Fibroblast of peridontal ligament (primary cell): Measurements from ENCODE around the gene ABCC10.
"Not testable (repeated sequence)": the region's sequence is repeated elsewhere in the genome, so short reads cannot be mapped to it uniquely, and the experiment has no call there.

Experiments
- DNase-seq: peaks from one replicate; pipeline ENCODE4 v3.0.0-alpha.2; 2010; ENCODE audit errors: extremely low read depth

The ABCC10 gene

DNA sequence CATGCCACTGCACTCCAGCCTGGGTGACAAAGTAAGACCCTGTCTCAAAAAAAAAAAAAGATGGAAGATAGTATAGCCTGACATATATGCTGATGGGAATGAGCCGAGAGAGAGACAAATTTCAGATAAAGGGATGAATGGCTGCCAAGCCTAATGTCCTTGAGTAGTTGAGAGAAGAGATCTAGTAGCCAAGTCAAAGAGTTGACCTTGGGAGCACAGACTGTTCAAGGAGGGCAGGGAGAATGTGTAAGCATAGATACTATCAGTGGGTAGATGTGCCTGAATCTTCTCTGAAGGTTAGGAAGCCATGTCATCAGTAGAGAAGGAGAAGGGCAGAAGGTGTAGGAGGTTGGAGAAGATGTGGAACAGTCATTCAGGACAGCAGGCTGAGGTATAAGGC, 20.0 kb upstream of the ABCC10 start:
- no peak for DNase-seq

DNA sequence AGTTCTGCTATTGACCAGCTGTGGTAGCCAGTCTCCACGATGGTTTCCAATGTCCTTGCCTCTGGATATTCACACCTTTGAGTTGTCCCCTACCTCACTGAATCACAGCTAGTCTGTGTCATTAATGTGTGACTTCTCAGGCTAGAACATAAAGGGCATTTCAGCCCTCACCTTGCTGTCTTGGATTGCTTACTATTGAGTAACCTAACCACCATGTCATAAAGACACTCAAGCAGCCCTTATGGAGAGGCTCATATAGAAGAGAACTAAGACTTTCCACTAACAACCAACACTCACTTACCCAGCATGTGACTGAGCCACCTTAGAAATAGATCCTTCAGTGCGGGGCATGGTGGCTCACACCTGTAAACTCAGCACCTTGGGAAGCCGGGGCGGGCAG, 19.1 kb upstream of the ABCC10 start:
- no peak for DNase-seq

DNA sequence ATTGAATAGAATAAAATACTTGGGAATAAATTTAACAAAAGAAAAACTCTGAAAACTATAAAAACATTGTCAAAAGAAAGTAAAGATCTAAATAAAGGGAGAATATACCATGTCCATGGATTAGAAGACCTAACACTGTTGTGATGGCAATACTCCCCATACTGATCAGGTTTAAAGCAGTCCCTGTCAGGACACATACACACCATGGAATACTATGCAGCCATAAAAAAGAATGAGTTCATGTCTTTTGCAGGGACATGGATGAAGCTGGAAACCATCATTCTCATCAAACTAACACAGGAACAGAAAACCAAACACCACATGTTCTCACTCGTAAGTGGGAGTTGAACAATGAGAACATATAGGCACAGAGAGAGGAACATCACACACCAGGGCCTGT, 16.6 kb upstream of the ABCC10 start:
- not testable (repeated sequence) for DNase-seq

DNA sequence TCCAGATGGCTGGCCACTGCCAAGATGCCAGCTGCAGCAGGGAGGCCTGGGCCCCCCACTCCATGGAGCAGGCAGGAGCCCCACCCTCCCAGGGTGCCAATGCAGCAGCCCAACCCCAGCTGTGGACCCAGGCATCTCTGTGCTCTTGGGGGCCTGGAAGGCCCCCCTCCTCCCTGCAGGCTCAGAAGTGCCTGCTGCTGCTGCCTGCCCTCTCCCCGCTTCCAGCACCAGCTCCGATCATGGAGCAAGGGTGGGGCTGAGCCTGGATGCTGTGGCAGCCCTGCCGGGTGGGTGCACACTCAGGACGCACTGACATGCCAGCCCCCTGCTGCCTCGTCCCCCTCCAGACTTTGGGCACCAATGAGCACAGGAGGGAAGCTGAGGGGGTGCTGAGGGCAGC, 14.8 kb upstream of the ABCC10 start:
- no peak for DNase-seq

DNA sequence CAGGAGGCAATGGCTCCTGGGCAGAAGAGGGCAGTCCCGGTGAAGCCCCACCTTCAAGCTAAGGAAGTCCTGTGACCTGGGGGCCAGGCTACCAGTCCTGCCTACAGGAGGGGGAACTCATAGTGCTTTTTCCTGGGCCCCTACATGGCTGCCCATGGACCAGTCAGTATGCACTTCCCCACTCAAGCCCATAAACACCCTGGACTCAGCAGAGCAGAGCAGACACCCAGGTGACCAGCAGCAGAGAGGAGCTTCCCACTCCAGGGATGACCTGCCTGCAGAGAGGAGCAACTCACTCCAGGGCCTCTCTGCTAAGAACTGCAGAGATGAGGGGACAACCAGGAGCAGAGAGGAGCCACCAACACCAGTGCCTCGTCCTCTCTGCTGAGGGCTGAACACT, 14.3 kb upstream of the ABCC10 start:
- no peak for DNase-seq

DNA sequence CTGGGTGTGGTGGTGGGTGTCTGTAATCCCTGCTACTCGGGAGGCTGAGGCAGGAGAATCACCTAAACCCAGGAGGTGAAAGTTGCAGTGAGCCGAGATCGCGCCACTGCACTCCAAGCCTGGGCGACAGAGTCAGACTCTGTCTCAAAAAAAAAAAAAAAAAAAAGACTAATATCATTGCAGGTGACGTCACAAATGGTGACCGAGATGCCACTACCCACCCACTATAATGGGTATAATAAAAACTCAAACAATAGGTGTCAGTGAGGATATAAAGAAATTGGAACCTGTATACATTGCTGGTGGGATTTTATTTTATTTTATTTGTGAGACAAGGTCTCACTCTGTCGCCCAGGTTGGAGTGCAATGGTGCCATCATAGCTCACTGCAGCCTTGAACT, 12.1 kb upstream of the ABCC10 start:
- DNase-seq: not testable (repeated sequence)

DNA sequence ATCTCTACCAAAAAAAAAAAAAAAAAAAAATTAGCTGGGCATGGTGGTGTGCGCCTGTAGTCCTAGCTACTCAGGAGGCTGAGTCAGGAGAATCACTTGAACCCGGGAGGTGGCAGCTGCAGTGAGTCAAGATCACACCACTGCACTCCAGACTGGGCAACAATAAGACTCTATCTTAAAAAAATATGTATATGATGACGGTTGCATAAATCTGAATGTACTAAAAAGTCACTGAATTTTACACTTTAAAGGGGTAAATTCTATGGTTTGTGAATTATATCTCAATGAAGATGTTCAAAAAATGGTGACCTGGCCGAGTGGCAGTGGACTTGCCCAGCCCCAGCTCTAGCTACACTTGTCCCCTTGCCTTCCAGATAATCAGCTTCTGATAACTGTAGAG, 10.4 kb upstream of the ABCC10 start:
- no peak for DNase-seq

DNA sequence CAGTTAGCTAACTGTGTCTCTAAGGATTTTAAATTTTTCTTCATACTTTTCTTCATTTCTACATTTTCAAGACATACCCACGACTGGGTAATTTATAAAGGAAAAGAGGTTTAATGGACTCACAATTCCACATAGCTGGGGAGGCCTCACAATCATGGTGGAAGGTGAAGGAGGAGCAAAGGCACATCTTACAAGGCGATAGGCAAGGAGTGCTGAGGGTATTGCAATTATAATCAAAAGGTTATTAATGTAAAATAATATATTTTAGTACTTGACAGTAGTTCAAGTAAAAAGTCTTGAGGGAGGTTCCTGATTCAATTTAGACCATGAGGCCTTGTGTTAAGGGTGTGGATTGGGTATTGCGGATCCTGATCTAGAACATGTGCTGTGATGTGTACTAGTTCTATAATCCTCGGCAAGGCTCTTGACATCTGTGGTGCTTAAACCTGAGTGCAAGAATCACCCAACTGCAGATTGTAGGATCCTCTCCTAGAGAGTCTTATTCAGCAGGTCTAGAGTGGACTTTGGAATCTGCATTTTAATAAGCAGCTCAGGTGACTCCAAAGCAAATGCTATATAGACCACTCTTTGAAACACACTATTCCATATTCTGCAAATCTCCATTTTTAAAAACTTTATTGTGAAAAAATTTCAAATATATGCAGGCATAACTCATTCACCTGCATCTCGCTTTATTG, 7.2 kb upstream of the ABCC10 start:
- DNase-seq: no peak

DNA sequence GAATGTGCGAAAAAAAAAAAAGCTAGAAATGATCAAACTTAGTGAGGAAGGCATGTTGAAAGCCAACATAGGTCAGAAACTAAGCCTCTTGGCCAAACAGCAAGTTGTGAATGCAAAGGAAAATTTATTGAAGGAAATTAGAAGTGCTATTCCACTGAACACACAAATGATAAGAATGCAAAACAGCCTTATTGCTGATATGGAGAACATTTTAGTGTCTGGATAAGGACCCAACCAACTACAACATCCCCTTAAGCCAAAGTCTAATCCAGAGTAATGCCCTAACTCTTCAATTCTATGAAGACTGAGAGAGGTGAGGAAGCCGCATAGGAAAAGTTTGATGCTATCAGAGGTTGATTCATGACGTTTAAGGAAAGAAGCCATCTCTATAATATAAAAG, 5.5 kb upstream of the ABCC10 start:
- no peak for DNase-seq

DNA sequence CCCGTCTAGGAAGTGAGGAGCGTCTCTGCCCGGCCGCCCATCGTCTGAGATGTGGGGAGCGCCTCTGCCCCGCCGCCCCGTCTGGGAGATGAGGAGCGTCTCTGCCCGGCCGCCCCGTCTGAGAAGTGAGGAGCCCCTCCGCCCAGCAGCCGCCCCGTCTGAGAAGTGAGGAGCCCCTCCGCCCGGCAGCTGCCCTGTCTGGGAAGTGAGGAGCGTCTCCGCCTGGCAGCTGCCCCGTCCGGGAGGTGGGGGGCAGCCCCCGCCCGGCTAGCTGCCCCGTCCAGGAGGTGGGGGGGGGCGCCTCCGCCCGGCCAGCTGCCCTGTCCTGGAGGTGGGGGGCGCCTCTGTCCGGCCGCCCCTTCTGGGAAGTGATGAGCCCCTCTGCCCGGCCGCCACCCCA, 2.3 kb upstream of the ABCC10 start:
- DNase-seq: not testable (repeated sequence)

DNA sequence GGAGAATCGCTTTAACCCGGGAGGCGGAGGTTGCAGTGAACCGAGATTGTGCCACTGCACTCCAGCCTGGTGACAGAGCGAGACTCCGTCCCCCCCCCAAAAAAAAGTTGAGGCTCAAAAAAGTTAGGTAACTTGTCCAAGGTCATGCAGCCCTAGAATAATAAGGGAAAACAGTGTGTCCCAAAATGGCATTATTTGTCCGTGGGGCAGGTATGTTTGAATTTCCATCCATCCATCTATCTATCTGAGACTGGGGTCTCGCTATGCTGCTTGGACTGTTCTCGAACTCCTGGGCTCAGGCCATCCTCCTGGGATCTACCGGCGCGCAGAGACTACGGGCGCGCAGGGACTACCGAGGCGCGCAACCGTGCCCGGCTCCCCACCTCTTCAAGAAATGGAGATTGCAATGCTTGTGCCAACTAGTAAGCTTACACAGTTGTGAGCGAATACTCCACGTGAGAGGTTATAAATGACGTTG, 374 bp upstream of the ABCC10 start:
- no peak for DNase-seq

DNA sequence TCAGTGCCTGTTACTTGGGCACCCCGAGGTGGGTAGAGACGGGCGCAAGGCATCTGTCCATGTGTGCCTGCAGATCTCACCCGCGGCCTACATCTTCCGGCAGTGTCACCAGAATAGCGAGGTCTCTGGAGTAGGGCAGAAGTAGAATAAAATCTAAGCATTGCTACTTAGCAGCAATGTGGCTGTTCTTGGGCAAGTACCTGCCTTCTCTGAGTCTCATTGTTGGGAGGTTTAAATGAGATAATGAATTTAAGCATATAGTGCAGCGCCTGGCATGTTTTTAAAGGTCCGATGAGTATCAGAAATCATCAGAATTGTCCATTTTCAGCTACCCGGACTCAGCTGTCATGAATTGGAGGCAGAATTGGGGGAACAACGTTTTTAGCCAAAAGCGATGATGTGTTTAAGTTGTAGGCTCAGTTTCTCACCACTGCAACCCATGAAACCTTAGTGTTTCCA, 800 bp downstream of the ABCC10 start:
- no peak for DNase-seq

DNA sequence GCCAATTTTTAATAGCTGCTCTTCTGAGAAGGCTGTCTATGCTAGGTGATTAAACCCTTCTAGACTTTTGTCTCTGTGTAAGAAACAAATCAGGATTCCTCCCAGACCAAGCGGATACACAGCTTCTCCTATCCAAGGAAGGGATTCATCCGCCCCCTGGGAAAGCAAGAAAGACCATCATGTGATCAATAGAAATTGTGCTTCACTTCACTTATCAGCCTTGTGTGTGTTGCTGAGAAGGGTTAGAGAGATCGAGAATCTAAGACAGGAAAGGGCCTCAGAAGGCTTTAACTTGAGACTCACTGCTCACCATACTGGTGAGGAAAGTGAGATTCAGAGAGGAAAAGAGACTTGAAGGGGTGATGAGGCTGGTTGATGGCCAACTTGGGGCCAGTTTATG, 1.5 kb downstream of the ABCC10 start:
- peak; percentile 15 for DNase-seq

DNA sequence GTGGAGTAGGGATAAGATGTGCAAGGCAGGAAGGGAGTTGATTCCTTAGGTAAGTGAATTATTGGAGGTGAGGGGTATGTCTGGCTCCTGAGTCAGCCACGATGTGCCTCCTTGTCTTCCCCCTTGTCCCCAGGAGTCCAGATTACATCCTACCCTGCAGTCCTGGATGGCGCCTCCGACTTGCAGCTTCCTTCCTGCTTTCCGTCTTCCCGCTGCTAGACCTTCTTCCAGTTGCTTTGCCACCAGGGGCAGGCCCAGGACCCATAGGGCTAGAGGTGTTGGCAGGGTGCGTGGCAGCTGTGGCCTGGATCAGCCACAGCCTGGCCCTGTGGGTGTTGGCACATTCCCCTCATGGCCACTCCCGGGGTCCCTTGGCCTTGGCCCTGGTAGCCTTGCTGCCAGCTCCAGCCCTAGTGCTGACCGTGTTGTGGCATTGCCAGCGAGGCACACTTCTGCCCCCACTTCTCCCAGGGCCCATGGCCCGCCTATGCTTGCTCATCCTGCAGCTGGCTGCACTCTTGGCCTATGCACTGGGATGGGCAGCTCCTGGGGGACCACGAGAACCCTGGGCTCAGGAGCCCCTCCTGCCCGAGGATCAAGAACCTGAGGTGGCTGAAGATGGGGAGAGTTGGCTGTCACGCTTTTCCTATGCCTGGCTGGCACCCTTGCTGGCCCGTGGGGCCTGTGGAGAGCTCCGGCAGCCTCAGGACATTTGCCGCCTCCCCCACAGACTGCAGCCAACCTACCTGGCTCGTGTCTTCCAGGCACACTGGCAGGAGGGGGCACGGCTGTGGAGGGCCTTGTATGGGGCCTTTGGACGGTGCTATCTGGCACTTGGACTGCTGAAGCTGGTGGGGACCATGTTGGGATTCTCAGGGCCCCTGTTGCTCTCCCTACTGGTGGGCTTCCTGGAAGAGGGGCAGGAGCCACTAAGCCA, 4.9 kb downstream of the ABCC10 start:
- DNase-seq: no peak

DNA sequence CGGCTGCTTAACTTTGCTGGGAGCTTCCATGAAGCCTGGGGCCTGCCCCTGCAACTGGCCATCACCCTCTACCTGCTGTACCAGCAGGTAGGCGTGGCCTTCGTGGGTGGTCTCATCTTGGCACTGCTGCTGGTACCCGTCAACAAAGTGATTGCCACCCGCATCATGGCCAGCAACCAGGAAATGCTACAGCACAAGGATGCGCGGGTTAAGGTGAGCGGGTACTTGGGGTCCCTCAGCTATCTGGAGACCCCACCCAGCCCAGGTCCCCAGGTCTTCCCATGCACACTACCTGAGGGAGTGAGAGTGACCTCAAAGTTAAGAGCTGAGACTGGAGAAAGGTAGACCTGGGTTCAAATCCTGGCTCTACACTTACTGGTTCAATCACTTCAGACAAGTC, 5.8 kb downstream of the ABCC10 start:
- DNase-seq: no peak

DNA sequence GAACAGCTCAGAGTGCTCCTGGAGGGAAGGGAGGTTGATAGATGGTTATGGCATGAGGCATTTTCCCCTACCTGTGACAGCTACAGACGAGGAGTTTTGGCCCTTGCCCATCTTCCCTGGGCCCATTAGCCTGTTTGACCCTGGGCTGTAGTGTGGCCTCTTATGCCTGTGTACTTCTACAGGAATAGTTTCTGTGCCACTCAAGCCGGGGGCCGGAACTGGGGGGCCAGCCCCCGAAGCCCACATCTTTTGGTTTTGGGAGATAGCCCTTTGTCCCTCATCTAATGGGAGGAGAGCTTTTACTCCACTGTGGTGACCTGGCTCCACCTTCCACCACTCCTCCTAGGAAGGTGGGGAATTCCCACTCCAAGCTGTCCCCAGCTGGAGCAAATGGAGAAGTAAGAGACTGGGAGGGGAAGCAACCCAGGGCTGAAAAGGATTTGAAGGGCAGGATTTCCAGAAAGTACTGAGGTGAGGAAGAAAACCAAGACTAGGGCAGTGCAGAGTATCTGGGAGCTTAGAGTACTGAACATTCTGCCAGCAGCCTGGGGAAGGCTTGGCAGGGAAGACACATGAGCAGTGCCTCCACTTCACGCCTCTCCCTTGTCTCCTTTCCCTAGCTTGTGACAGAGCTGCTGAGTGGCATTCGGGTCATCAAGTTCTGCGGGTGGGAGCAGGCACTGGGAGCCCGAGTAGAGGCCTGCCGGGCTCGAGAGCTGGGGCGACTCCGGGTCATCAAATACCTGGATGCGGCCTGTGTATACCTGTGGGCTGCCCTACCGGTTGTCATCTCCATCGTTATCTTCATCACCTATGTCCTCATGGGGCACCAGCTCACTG, 6.9 kb downstream of the ABCC10 start:
- no peak for DNase-seq

DNA sequence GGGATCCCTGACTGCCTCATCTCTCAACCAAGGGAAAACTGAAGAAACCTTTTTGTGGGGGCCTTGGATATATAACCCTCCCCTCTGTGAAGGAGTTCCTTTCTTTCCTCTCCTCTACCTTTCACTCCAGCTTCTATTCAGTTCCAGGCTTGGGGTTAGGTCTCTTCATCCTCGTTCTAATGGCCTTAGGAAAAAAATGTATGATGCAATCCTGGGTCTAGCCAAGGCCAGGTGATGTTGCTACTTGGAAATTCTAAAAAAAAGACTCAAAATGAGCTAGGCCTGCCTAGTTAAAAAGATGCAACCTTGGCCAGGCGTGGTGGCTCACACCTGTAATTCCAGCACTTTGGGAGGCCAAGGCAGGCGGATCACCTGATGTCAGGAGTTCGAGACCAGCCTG, 7.6 kb downstream of the ABCC10 start:
- no peak for DNase-seq

DNA sequence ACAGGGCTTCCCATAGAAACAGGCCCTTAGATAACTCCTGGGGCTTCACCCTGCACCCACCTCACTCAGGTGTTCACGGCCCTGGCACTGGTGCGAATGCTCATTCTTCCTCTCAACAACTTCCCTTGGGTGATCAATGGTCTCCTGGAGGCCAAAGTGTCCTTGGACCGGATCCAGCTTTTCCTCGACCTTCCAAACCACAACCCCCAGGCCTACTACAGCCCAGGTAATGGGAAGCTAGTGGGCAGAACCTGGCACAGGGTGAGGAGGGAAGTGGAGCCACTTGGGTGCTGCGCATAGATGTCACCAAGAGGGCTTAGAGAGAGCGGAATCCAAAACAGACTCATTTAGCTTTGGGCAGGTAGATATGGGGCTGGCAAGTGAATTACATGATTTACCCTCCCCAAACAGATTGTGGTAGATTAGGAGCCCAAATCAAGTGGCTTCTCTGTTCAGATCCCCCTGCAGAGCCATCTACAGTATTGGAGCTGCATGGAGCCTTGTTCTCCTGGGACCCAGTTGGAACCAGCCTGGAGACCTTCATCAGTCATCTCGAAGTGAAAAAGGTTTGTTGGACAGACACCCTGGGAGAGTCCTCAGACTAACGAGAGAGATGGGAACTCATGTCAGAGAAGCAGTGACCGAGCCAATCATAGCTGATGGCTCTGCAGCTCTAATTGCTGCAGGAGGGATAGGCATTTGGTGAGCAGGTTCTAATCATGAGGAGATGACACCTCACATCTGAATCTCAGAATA, 8.5 kb downstream of the ABCC10 start:
- no peak for DNase-seq

DNA sequence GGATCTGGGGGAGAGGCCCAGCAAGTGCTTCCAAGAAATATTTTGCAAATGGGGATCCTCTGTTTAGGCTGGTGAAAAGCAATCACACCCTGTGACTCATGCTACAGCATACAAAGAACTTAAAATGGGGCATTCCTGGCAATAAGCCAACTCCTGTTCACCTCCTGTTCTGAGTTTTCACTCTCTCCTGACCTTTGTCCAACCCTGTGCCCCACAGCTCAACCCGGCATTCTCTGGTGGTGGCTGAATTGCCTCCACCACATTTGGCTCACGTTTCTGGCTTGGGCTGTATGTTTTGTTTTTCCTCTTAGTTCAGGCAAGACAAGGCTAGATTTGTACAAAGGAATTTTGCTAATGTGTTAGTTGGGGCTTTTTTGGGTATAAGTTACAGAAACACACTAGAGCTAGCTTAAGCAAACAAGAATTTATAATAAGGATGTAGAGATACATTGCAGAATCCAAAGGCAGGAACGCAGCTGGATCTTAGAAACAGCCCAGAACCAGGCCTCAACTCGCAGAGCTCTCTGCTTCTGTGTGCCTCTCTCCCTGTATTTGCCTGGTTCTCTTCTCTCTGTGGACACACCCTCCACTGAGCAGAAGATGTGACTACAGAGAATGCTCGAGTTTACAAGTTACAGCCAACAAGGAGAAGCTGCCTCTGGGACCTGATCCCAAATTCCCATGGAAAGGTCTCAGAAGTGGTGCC, 9.4 kb downstream of the ABCC10 start:
- DNase-seq: peak; percentile 92

DNA sequence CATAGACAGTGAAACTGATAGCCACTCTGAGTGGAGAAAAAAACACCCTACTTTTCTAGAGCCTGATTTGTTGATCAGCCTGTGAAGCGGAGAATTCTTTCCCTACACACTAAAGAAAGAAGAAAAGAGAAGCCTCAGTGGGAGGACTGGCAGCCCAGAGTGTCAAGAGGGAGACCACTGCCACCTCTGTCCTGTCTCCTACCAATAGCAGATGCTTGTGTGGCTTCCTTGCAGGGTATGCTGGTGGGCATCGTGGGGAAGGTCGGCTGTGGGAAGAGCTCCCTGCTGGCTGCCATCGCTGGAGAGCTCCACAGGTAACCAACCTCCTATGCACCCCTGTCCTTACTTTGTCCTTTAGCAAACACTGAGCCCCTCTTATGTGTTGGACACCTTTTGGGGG, 10.4 kb downstream of the ABCC10 start:
- no peak for DNase-seq

DNA sequence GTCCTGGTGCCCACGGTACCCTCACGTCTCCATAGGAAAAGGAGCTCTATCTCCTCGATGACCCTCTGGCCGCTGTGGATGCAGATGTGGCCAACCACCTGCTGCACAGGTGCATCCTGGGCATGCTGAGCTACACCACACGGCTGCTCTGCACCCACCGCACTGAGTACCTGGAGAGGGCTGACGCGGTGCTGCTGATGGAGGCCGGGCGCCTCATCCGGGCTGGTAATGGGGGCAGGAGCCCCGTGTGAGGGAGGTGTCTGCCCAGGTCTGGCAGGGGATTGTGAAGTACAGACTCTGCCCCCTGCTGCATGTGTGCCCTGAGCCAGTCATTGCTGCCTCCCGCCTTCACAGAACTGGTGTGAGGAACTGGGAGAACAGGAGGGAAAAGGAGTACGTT, 15.6 kb downstream of the ABCC10 start:
- DNase-seq: no peak
